Fibroblast of mammary gland (primary cell): ENCODE measurements around the gene ABCF1.
"Not testable (repeated sequence)": the region's sequence is repeated elsewhere in the genome, so short reads cannot be mapped to it uniquely, and the experiment has no call there.

ENCODE experiments used
- DNase-seq: peaks from one replicate; pipeline ENCODE4 v3.0.0-alpha.2; 2010; ENCODE audit warnings: low read depth
- H3K4me3 ChIP-seq: 2 replicates; pipeline ENCODE4 v1.5.1; 2011; ENCODE audit warnings: low read depth, mild to moderate bottlenecking, low read length, moderate library complexity; ENCODE audit not compliant: control insufficient read depth
- TF ChIP-seq, protein P1 (sequence below): conservative IDR thresholded peaks from 2 replicates; pipeline ENCODE4 v1.5.1; 2011; ENCODE audit warnings: low read depth, low read length, inconsistent platforms; ENCODE audit not compliant: control insufficient read depth, insufficient read depth

ABCF1 gene

DNA sequence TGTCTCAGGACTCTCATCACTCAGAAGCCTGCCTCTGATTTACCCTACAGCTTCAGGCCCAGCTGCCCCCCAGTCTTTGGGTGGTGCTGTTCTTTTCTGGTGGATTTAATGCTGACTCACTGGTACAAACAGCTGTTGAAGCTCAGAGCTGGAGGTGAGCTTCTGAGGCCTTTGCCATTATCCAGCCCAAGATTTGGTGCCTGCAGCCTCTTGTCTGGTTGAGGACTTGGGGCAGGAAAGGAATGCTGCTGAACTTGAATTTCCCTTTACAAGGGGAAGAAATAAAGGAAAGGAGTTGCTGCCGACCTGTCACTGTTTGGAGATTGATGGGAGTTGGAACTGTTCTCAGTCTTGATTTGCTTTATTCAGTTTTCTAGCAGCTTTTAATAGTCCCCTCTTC lies 19.8 kb downstream of the ABCF1 start:
- DNase-seq = peak; percentile 72
- no peak overlapping the region for H3K4me3 ChIP-seq
- TF ChIP-seq, protein P1, sequence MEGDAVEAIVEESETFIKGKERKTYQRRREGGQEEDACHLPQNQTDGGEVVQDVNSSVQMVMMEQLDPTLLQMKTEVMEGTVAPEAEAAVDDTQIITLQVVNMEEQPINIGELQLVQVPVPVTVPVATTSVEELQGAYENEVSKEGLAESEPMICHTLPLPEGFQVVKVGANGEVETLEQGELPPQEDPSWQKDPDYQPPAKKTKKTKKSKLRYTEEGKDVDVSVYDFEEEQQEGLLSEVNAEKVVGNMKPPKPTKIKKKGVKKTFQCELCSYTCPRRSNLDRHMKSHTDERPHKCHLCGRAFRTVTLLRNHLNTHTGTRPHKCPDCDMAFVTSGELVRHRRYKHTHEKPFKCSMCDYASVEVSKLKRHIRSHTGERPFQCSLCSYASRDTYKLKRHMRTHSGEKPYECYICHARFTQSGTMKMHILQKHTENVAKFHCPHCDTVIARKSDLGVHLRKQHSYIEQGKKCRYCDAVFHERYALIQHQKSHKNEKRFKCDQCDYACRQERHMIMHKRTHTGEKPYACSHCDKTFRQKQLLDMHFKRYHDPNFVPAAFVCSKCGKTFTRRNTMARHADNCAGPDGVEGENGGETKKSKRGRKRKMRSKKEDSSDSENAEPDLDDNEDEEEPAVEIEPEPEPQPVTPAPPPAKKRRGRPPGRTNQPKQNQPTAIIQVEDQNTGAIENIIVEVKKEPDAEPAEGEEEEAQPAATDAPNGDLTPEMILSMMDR = no peak

DNA sequence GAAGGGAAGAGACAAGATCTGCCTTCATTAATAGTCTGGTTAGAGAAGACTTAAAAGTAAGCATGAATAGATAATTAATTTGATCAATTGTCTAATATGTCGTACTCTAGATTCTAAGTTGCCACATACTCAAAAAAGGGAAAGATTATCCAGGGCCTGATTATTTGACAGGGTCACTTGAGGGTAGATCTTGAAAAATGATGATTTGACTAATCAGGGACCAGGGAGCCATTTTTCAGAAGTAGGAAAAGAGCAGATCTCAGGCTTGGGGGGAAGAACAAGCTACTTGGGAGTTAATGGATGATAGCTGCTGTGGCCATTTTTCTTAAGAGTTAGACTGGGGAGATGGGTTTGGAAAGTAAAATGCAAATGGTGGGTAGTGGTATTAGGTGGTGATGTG lies 21.0 kb downstream of the ABCF1 start:
- no peak overlapping the region for H3K4me3 ChIP-seq
- no peak for DNase-seq
- TF ChIP-seq, protein P1 = no peak

DNA sequence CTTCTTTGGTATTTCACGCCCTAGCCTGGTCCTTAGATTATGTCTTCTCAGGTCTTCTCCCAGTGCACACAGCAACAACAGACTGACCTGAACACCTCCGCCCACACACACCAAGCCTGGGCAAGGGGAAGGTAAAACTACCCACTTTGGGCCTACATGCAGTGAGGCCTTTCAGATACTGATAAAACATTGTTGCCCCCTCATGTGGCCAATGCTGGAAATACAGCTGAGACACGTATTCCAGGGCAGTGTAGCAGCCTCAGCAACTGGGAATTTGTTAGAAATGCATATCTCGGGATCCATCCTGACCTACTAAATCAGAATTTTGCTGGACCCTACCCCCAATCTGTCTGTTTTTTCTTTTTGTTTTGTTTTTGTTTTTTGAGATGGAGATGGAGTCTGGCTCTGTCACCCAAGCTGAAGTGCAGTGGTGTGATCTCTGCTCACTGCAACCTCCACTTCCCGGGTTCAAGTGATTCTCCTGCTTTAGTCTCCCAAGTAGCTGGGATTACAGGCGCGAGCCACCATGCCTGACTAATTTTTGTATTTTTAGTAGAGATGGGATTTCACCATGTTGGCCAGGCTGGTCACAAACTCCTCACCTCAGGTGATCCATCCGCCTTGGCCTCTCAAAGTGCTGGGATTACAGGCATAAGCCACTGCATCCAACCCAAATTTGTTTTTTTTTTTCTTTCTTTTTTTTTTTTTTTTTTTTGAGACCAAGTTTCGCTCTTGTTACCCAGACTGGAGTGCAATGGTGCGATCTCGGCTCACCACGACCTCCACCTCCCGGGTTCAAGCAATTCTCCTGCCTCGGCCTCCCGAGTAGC lies 26.3 kb downstream of the ABCF1 start:
- not testable (repeated sequence) for H3K4me3 ChIP-seq
- TF ChIP-seq, protein P1 = peak; percentile 83
- peak; percentile 80 for DNase-seq

DNA sequence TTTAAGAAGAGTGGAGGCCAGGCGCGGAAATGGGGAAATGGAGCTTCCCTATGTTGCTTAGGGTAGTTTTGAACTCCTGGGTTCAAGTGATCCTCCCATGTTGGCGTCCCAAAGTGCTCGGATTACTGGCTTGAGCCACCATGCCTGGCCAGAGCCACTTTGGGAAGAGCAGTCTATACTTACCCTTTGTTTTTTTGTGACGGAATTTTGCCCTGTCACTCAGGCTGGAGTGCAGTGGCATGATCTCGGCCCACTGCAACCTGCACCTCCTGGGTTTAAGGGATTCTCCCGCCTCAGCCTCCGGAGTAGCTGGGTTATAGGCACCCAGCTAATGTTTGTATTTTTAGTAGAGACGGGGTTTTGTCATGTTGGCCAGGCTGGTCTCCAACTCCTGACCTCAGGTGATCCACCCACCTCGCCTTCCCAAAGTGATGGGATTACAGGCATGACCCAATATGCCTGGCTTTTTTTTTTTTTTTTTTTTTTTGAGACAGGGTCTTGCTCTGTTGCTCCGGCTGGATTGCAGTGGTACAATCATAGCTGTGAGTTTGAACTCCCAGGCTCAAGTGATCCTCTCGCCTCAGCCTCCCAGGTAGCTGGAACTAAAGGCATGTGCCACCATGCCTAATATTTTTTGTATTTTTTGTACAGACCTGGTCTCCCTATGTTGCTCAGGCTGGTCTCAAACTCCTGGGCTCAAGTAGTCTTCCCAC lies 27.8 kb downstream of the ABCF1 start:
- TF ChIP-seq, protein P1 = no peak
- no peak for DNase-seq

DNA sequence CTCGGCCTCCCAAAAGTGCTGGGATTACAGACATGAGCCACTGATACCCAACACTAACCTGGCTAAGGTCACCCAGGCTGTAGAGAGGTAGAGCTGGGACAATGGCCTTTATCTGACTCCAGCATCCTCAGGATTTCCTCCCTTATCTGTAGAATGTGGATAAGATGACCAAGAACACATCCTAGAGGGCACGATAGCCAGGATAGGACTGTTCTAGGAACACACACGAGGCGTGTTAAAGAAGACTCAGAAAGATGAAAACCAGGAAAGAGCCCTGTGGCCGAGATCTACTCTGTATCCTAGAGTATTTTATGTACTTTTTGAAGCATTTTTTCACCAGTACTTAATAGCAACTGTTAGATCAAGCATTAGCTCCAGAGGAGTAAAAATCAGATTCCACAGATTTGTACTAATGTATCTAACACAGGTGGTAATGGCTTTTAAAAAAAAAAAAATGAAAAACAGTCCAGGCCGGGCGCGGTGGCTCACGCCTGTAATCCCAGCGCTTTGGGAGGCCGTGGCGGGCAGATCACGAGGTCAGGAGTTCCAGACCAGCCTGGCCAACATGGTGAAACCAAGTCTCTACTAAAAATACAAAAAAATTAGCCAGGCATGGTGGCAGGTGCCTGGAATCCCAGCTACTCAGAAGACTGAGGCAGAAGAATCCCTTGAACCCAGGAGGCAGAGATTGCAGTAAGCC lies 28.5 kb downstream of the ABCF1 start:
- H3K4me3 ChIP-seq = no peak overlapping the region
- DNase-seq = no peak
- TF ChIP-seq, protein P1 = no peak

More for the DNA sequence above, 27.8 kb downstream of the ABCF1 start:
- no peak overlapping the region for H3K4me3 ChIP-seq

DNA sequence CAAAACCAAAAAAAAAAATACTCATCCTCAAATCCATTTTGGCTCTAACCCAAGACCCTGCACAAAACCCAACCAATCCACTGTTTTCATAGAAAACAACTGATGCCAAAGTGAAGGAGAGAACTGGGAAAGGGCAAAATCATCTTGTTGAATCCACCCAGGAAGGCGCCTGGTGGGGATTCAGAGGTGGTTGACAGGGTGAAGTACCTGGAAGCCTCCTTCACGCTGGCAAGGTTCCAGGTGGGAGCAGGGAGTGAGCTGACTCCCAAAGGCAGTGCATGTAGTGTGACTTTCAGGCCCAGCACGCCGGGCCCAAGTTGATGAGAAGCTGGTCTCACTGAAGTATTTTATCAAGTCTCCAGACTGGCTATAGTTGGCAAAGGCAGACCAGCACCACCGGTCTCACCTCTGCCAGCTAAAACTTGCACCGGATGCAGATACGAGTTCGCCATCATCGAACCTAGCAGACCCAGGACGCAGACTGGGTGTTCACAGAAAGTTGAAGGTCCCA lies 29.3 kb downstream of the ABCF1 start:
- TF ChIP-seq, protein P1 = no peak
- DNase-seq = no peak
- H3K4me3 ChIP-seq = no peak overlapping the region
